H1 (cell line): Measurements from ENCODE around the gene TRIM29. TPM values are rescaled to one million over a fixed set of nuclear protein-coding genes. Genes with fewer than 3 reads are reported as not detected.

Source experiments
- polyA plus RNA-seq, 7 experiments: library from polyadenylated mRNA; depleted of rRNA in 3 of 7; stranded (reverse) in 5 of 7; unstranded in 2 of 7; fragments of >200 nt in 5 of 7; fragments of 200-250 nt in 2 of 7; gene quantifications; 1 replicate in 5 of 7; 2 replicates in 1 of 7; 4 replicates in 1 of 7; pipeline versions ENCODE4 v1.2.1 to v1.2.3, GENCODE V29; 2011 to 2013; ENCODE audit warnings: missing spikeins in 2 of 7, mixed read lengths in 2 of 7
- total RNA-seq: library from RNA; stranded (reverse); fragmentation: NEBNext Ultra II Directional; extraction: Animal tissue kit (Norgen Biotek cat#: 25700); gene quantifications from 2 replicates; pipeline ENCODE4 v1.2.1, GENCODE V29; 2021

TRIM29 gene
- total and polyA plus RNA-seq, 2 of the 8 experiments (the other 6 are each of a cell fraction or from before 2014, with no cell fraction given), result 0.17 to 0.43 TPM

Other genes with a start within 250 kb of the TRIM29 start
- gene OAF, start 72.9 kb upstream of the TRIM29 start, total RNA-seq, result 1.1 and 1.3 TPM in 2 replicates
- gene OAF, start 72.9 kb upstream of the TRIM29 start, polyA plus RNA-seq (2011; rRNA removed), result 1.5 and 2.1 TPM in 2 replicates
- 1.0 and 1.1 TPM in 2 replicates for gene POU2F3, start 102.0 kb upstream of the TRIM29 start, total RNA-seq
- gene POU2F3, start 102.0 kb upstream of the TRIM29 start, polyA plus RNA-seq (2011; rRNA removed), result 0.78 and 2.1 TPM in 2 replicates
- gene TLCD5, start 187.2 kb upstream of the TRIM29 start, total RNA-seq, result 9.5 TPM in 2 replicates
- gene TLCD5, start 187.2 kb upstream of the TRIM29 start, polyA plus RNA-seq (2011; rRNA removed), result 7.7 and 10.1 TPM in 2 replicates
- 31.2 and 33.7 TPM in 2 replicates for gene ARHGEF12, start 198.3 kb upstream of the TRIM29 start, total RNA-seq
- gene ARHGEF12, start 198.3 kb upstream of the TRIM29 start, polyA plus RNA-seq (2011; rRNA removed), result 3.7 and 5.1 TPM in 2 replicates